ENCODE results near the gene GFAP.

GFAP gene

GRCh38 chr17:44904001-44904984 is 11.0 kb downstream of the GFAP start:
- H3K4me3 ChIP-seq, result no peak overlapping the region
- no peak overlapping the region for H3K27ac ChIP-seq
- peak; percentile 57 for DNase-seq (ENCODE audit: low spot score)
- no peak for TF ChIP-seq CTCF (IDR thresholded peaks at IDR 0.05)

DNA sequence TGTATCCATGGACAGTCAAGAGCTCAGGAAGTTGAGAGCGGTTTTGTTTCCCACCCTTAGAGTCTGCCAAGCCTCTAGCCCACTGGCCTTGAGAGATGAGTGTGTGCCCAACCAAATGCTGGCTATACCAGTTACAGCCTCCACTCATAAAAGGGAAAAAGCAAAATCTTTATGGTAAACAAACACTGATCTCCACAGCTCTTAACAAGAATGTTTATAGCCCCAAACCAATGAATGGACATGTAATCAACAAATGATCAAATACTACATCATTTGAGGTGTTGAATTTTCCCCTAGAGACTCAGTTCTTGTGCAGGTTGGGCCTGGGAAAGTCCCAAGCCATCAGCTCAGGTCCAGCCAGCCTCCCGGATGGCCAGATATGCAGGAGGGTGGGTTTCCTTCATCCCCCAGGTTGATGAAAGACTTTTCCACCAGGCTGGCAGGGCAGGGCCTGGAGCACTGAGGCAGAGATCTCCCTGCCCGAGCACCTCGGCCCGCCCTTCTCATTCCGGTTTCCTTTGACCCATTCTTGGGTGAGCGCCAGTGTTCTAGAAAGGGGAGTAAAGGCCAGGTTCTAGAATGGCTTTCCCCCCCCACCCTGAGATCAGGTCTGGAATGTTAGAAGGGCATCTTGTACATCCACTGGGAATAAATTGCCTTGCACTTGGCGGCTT is 12.2 kb downstream of the GFAP start:
- DNase-seq (ENCODE audit: low spot score), result peak; percentile 71
- Histone ChIP-seq H3K4me3 (no peak overlapping the region), H3K27ac (no peak overlapping the region)
- no peak for TF ChIP-seq CTCF (IDR thresholded peaks at IDR 0.05)

DNA sequence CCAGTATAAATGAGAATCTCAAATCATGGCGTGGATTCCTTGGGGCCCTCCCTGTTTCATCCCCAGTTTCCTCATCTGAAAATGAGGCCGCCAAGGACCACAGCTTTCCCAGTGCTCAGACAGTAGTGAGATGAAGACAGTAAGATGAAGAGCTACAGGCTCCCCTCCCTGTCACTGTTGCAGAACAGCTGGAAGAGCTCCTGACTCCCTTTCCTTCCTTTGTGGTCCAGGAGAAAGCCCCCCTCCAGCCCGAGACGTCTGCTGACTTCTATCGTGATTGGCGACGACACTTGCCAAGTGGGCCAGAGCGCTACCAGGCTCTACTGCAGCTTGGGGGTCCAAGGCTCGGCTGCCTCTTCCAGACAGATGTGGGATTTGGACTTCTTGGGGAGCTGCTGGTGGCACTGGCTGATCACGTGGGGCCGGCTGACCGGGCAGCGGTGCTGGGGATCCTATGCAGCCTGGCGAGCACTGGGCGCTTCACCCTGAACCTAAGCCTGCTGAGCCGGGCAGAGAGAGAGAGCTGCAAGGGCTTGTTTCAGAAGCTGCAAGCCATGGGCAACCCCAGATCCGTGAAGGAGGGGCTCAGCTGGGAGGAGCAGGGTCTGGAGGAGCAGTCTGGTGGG is 13.1 kb downstream of the GFAP start:
- TF ChIP-seq CTCF (IDR thresholded peaks at IDR 0.05), result no peak
- DNase-seq (ENCODE audit: low spot score), result peak; percentile 61
- Histone ChIP-seq H3K27ac (no peak overlapping the region), H3K4me3 (no peak overlapping the region)

DNA sequence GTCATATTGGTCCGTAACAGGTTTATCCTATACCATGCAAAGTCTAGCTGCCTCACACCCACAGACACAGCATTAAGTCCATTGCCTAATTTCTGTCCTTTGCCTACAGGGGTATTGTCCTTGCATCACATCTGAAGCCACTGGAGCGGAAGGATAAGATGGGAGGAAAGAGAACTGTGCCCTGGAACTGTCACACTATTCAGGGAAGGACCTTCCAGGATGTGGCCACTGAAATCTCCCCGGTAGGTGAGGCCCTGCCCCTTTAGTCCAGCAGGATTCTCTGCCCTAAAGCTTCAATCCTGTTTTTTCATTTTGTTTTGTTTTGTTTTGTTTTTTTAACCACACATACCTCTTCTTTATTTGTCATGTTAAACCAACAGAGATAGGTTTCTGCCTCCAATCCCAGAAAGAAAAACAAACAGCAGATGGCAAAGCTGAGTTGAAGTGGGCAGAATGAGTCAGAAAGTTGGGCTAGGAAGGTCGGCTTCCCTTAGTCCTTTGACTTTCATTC is 13.8 kb downstream of the GFAP start:
- H3K27ac ChIP-seq, result no peak overlapping the region
- DNase-seq (ENCODE audit: low spot score), result peak; percentile 12
- no peak overlapping the region for H3K4me3 ChIP-seq
- TF ChIP-seq CTCF (IDR thresholded peaks at IDR 0.05), result no peak

- H3K4me3 ChIP-seq, result no peak overlapping the region
- H3K27ac ChIP-seq, result no peak overlapping the region
- DNase-seq (ENCODE audit: low spot score), result peak; percentile 36
- TF ChIP-seq CTCF (IDR thresholded peaks at IDR 0.05), result no peak
Observed at GRCh38 chr17:44900894-44901293, 14.4 kb downstream of the GFAP start.

- peak within 1 kb of the TSS; percentile 83 for H3K4me3 ChIP-seq
- DNase-seq (ENCODE audit: low spot score), result peak; percentile 92
- peak within 1 kb of the TSS; percentile 90 to 96 for H3K27ac ChIP-seq
- no peak for TF ChIP-seq CTCF (IDR thresholded peaks at IDR 0.05)
Observed at GRCh38 chr17:44899074-44899782, 16.1 kb downstream of the GFAP start, which contains the start of gene EFTUD2. EFTUD2 (minus strand) TSS chr17:44899445; CDS start chr17:44894521, 4,924 bp downstream.

All from coronary artery (tissue), 2 donors.